B cell (primary cell): ENCODE results near the gene CD200. TPM values are rescaled to one million over a fixed set of nuclear protein-coding genes. Genes with fewer than 3 reads are reported as not detected.

Experiments used
- ATAC-seq: fragments of 200-7000 bp; cut with Tn5 transposase; one replicate; pipeline ENCODE4 v1.10.0; 2021; ENCODE audit warnings: low read depth, mild to moderate bottlenecking, moderate number of reproducible peaks, moderate library complexity
- CTCF ChIA-PET: fragments of 350-600 bp; sonication (Branson Sonifier 250); formaldehyde crosslinking; loops from one replicate; lab custom pipeline; 2021; ENCODE audit warnings: antibody characterized with exemption, inconsistent platforms; lab: Charles Lee
- POLR2A ChIA-PET: fragments of 350-600 bp; sonication (Branson Sonifier 250); formaldehyde crosslinking; loops from one replicate; lab custom pipeline; 2021; ENCODE audit warnings: antibody characterized with exemption; lab: Charles Lee
- DNase-seq: peaks from one replicate; pipeline ENCODE4 v3.0.0; 2013
- H2AFZ ChIP-seq: 2 replicates; pipeline ENCODE4 v1.6.1; 2012; ENCODE audit warnings: mild to moderate bottlenecking, low read depth, low read length; ENCODE audit not compliant: insufficient read depth, poor library complexity, severe bottlenecking
- H3K27ac ChIP-seq, 2 donors: 1 replicate in 1 of 2; 2 replicates in 1 of 2; pipeline ENCODE4 v1.5.1; 2012 to 2013; ENCODE audit warnings: low read length in 2 of 2, mild to moderate bottlenecking in 2 of 2, moderate library complexity in 1 of 2
- H3K27me3 ChIP-seq, 4 experiments: fragments of 200-600 bp in 1 of 4; sonication (generic) in 1 of 4; replicated peaks in 1 of 4; 1 replicate in 2 of 4; 2 replicates in 2 of 4; pipeline versions ENCODE4 v1.6.1 to v1.7.0; 2013 to 2016; ENCODE audit warnings: low read length in 3 of 4, mild to moderate bottlenecking in 2 of 4, mixed read lengths in 1 of 4, moderate library complexity in 1 of 4; ENCODE audit not compliant: insufficient read depth in 4 of 4, control insufficient read depth in 3 of 4; ENCODE audit errors: control extremely low read depth in 1 of 4
- H3K36me3 ChIP-seq, 2 experiments: replicated peaks in 1 of 2; 1 replicate in 1 of 2; 2 replicates in 1 of 2; pipeline versions ENCODE4 v1.6.1 to v1.7.1; 2013; ENCODE audit warnings: low read length in 1 of 2; ENCODE audit not compliant: insufficient read depth in 2 of 2, control insufficient read depth in 1 of 2; ENCODE audit errors: control extremely low read depth in 1 of 2, extremely low read depth in 1 of 2
- H3K4me1 ChIP-seq, 2 donors: fragments of 200-600 bp in 1 of 2; sonication (generic) in 1 of 2; 1 replicate in 1 of 2; 2 replicates in 1 of 2; pipeline versions ENCODE4 v1.5.1 to v1.6.1; 2013 to 2017; ENCODE audit warnings: low read length in 2 of 2; ENCODE audit not compliant: control insufficient read depth in 2 of 2, insufficient read depth in 2 of 2
- H3K4me2 ChIP-seq: replicated peaks from 2 replicates; pipeline ENCODE3; 2012; ENCODE audit warnings: mild to moderate bottlenecking, low read depth, low read length; ENCODE audit not compliant: poor library complexity, severe bottlenecking
- H3K4me3 ChIP-seq, 5 experiments: fragments of 200-600 bp in 1 of 5; sonication (generic) in 1 of 5; 1 replicate in 3 of 5; 2 replicates in 2 of 5; pipeline versions ENCODE4 v1.5.1 to v1.7.0; 2011 to 2016; ENCODE audit warnings: low read length in 4 of 5, mild to moderate bottlenecking in 4 of 5, low read depth in 2 of 5, control low read depth in 1 of 5, moderate library complexity in 1 of 5; ENCODE audit not compliant: insufficient read depth in 1 of 5; ENCODE audit errors: control extremely low read depth in 1 of 5, extremely low read depth in 1 of 5
- H3K79me2 ChIP-seq: fragments of 200-600 bp; sonication (generic); one replicate; pipeline ENCODE4 v1.6.0; 2016; ENCODE audit warnings: low read length; ENCODE audit not compliant: control insufficient read depth, insufficient read depth
- H3K9ac ChIP-seq: fragments of 200-600 bp; sonication (generic); 2 replicates; pipeline ENCODE4 v1.6.1; 2017; ENCODE audit warnings: mild to moderate bottlenecking, low read length, moderate library complexity
- H3K9me3 ChIP-seq, 3 donors: one replicate each; pipeline versions ENCODE4 v1.6.1 to v1.7.1; 2013; ENCODE audit warnings: low read length in 2 of 3; ENCODE audit not compliant: control insufficient read depth in 2 of 3, insufficient read depth in 1 of 3; ENCODE audit errors: control extremely low read depth in 1 of 3
- H4K20me1 ChIP-seq: 2 replicates; pipeline ENCODE4 v1.6.0; 2012; ENCODE audit warnings: mild to moderate bottlenecking, low read length; ENCODE audit not compliant: insufficient read depth, control insufficient read depth, poor library complexity, severe bottlenecking
- H3K27ac Mint-ChIP-seq: one replicate; pipeline ENCODE4 v1.8.0; 2021; ENCODE audit warnings: mixed read lengths
- H3K27me3 Mint-ChIP-seq: one replicate; pipeline ENCODE4 v1.8.0; 2021; ENCODE audit warnings: mixed read lengths
- H3K4me1 Mint-ChIP-seq: one replicate; pipeline ENCODE4 v1.8.0; 2021; ENCODE audit warnings: mixed read lengths
- H3K4me3 Mint-ChIP-seq: one replicate; pipeline ENCODE4 v1.8.0; 2021; ENCODE audit warnings: mixed read lengths
- H3K9me3 Mint-ChIP-seq: one replicate; pipeline ENCODE4 v1.8.0; 2022; ENCODE audit warnings: mixed read lengths; ENCODE audit not compliant: insufficient read depth
- CTCF ChIP-seq: fragments of 200-600 bp; IDR thresholded peaks from one replicate; pipeline ENCODE4 v1.8.0; 2022; ENCODE audit warnings: antibody characterized with exemption, mild to moderate bottlenecking
- EZH2 ChIP-seq: IDR thresholded peaks from 2 replicates; pipeline ENCODE4 v1.6.1; 2012; ENCODE audit warnings: borderline replicate concordance, low read depth, mild to moderate bottlenecking, moderate library complexity, low read length; ENCODE audit not compliant: insufficient read depth, poor library complexity, severe bottlenecking
- WGBS: methylation state at CpG from one replicate; pipeline ENCODE4 v1.1.5; 2013; ENCODE audit warnings: missing lambda C conversion rate; ENCODE audit not compliant: insufficient coverage; 5-methylcytosine and 5-hydroxymethylcytosine counted together
- intact Hi-C: fragments of 100-400 bp; cut with micrococcal nuclease; formaldehyde crosslinking; loops from one replicate; pipeline ENCODE4 v1.10.0; 2022
- polyA plus RNA-seq: library from polyadenylated mRNA; depleted of rRNA; stranded (reverse); fragments of >200 nt; gene quantifications from 2 replicates; pipeline ENCODE4 v1.2.3, GENCODE V29; 2012
- total RNA-seq, 2 donors: library from RNA; stranded (reverse); fragments of 120-200 nt in 1 of 2; gene quantifications; 1 replicate in 1 of 2; 2 replicates in 1 of 2; pipeline versions ENCODE4 v1.2.3 to v1.2.4, GENCODE V29; 2013 to 2022

Gene CD200
- total and polyA plus RNA-seq, 2 donors (not counting 1 experiment from before 2014, with no cell fraction given), result 35.0 to 49.9 TPM

- Mint-ChIP-seq H3K4me3 (no peak overlapping the region), H3K27me3 (no peaks in the 10 kb centered on the region), H3K4me1 (no peaks in the 10 kb centered on the region), H3K9me3 (no peaks in the 10 kb centered on the region), H3K27ac (no peak overlapping the region)
- Histone ChIP-seq H3K4me1 (no peaks in the 10 kb centered on the region), H3K79me2 (no peaks in the 10 kb centered on the region), H3K36me3 (no peaks in the 10 kb centered on the region), H3K27ac (no peak overlapping the region), H3K27me3 (no peaks in the 10 kb centered on the region), H3K4me2 (no peak overlapping the region), H3K9me3 (peaks cover 0 to 4% (median 1%) of the 10 kb centered on the region in 3 donors), H4K20me1 (no peaks in the 10 kb centered on the region), H3K4me3 (no peak overlapping the region), H3K9ac (no peak overlapping the region), H2AFZ (no peak overlapping the region)
- TF ChIP-seq CTCF (no peak), EZH2 (no peak)
- DNase-seq (no peak), ATAC-seq (no peak)
- POLR2A ChIA-PET, result no interaction called here
- intact Hi-C loops, result no loop called here
- WGBS, result no CpG with 5 or more reads among the region's 1 CpG
- CTCF ChIA-PET, result interaction anchor here (0.6 to 2.9 kb wide), 5 partner anchors 16 to 275 kb away, joined by 3 to 13 read pairs (median 11); partner anchors contain the start of gene SLC9C1
These were observed 12.3 kb upstream of the CD200 start for GRCh38 chr3:112320691-112321090.

GRCh38 chr3:112321867-112322652 lies 10.9 kb upstream of the CD200 start:
- no peak for ATAC-seq
- CTCF ChIA-PET, result interaction anchor here (0.8 to 2.9 kb wide), 12 partner anchors 8 to 229 kb away, joined by 3 to 12 read pairs (median 4); partner anchors contain the start of genes CD200 and SLC9C1
- POLR2A ChIA-PET, result interaction anchor here (0.7 kb wide), 1 partner anchor 168 kb away, joined by 3 read pairs; no protein-coding TSS in a partner anchor

More at GRCh38 chr3:112321867-112322652, 10.9 kb upstream of the CD200 start:
- Histone ChIP-seq H3K4me3 (no peak overlapping the region), H3K27ac (no peak overlapping the region), H3K36me3 (no peaks in the 10 kb centered on the region), H3K9ac (no peak overlapping the region), H2AFZ (no peak overlapping the region), H3K79me2 (no peaks in the 10 kb centered on the region), H3K4me1 (no peaks in the 10 kb centered on the region), H3K4me2 (no peak overlapping the region), H3K27me3 (no peaks in the 10 kb centered on the region), H4K20me1 (no peaks in the 10 kb centered on the region), H3K9me3 (no peaks in the 10 kb centered on the region)
- no peak for TF ChIP-seq CTCF
- TF ChIP-seq EZH2, result no peak
- Mint-ChIP-seq H3K27ac (no peak overlapping the region), H3K27me3 (no peaks in the 10 kb centered on the region), H3K9me3 (no peaks in the 10 kb centered on the region), H3K4me1 (no peaks in the 10 kb centered on the region), H3K4me3 (no peak overlapping the region)
- intact Hi-C loops, result no loop called here
- DNase-seq, result no peak
- WGBS, result 100% methylated on average over 1 of the region's 5 CpGs
